Large intestine (tissue), 12 donors: ENCODE data around the gene ANK2. TPM values are rescaled to one million over a fixed set of nuclear protein-coding genes. Genes with fewer than 3 reads are reported as not detected.
A peak's percentile ranks its signal among the peaks of the same experiment; 100 is the strongest.

Experiments
- DNase-seq, 2 donors: peaks; one replicate each; pipeline versions ENCODE4 v3.0.0 to v3.0.0-alpha.2; 2013
- H3K27ac ChIP-seq: one replicate; pipeline ENCODE4 v1.5.1; 2013; ENCODE audit warnings: low read length
- H3K27me3 ChIP-seq: 2 replicates; pipeline ENCODE4 v1.6.1; 2013; ENCODE audit warnings: low read length; ENCODE audit not compliant: control insufficient read depth, insufficient read depth
- H3K36me3 ChIP-seq: 2 replicates; pipeline ENCODE4 v1.6.1; 2013; ENCODE audit warnings: low read length; ENCODE audit not compliant: control insufficient read depth, insufficient read depth
- H3K4me1 ChIP-seq: one replicate; pipeline ENCODE4 v1.6.1; 2013; ENCODE audit warnings: low read length; ENCODE audit not compliant: control insufficient read depth, insufficient read depth
- H3K4me3 ChIP-seq: one replicate; pipeline ENCODE4 v1.5.1; 2013; ENCODE audit warnings: low read length
- H3K9me3 ChIP-seq: one replicate; pipeline ENCODE4 v1.6.1; 2013; ENCODE audit warnings: mild to moderate bottlenecking, low read depth, low read length, moderate library complexity; ENCODE audit not compliant: control insufficient read depth
- WGBS: methylation state at CpG from one replicate; pipeline ENCODE4 v1.1.5; 2013; ENCODE audit warnings: low lambda C conversion rate; ENCODE audit not compliant: insufficient coverage; 5-methylcytosine and 5-hydroxymethylcytosine counted together
- long read RNA-seq, 11 donors: transcript quantifications; one replicate each; lab custom pipeline, GENCODE V29; 2026
- polyA plus RNA-seq: library from polyadenylated mRNA; unstranded; fragments of 120-200 nt; gene quantifications from one replicate; pipeline ENCODE4 v1.2.1, GENCODE V29; 2013

The ANK2 gene
- 50.4 TPM for polyA plus RNA-seq
- long read RNA-seq, donor 1, partial matches to known transcripts, result 773 of 773 reads
- long read RNA-seq, donor 1, other reads (novel, unspliced or antisense), result 0 of 773 reads
- long read RNA-seq, donor 2, full-length matches to known transcripts, result 1 of 1 reads
- long read RNA-seq, donor 2, partial matches to known transcripts, result 0 of 1 reads
- long read RNA-seq, donor 2, other reads (novel, unspliced or antisense), result 0 of 1 reads
- long read RNA-seq, donor 3, partial matches to known transcripts, result 8 of 9 reads
- long read RNA-seq, donor 3, other reads (novel, unspliced or antisense), result 0 of 9 reads
- long read RNA-seq, donor 4, result 0 reads
- long read RNA-seq, donor 5, result 0 reads
- long read RNA-seq, donor 6, result 0 reads
- long read RNA-seq, donor 7, full-length matches to known transcripts, result 2 of 2 reads
- long read RNA-seq, donor 7, partial matches to known transcripts, result 0 of 2 reads
- long read RNA-seq, donor 7, other reads (novel, unspliced or antisense), result 0 of 2 reads
- long read RNA-seq, donor 8, partial matches to known transcripts, result 14 of 15 reads
- long read RNA-seq, donor 8, other reads (novel, unspliced or antisense), result 0 of 15 reads
- long read RNA-seq, donor 9, full-length matches to known transcripts, result 1 of 9 reads
- long read RNA-seq, donor 9, partial matches to known transcripts, result 8 of 9 reads
- long read RNA-seq, donor 9, other reads (novel, unspliced or antisense), result 0 of 9 reads
- long read RNA-seq, donor 10, full-length matches to known transcripts, result 1 of 1 reads
- long read RNA-seq, donor 10, partial matches to known transcripts, result 0 of 1 reads
- long read RNA-seq, donor 10, other reads (novel, unspliced or antisense), result 0 of 1 reads
- long read RNA-seq, donor 11, result 0 reads

DNA sequence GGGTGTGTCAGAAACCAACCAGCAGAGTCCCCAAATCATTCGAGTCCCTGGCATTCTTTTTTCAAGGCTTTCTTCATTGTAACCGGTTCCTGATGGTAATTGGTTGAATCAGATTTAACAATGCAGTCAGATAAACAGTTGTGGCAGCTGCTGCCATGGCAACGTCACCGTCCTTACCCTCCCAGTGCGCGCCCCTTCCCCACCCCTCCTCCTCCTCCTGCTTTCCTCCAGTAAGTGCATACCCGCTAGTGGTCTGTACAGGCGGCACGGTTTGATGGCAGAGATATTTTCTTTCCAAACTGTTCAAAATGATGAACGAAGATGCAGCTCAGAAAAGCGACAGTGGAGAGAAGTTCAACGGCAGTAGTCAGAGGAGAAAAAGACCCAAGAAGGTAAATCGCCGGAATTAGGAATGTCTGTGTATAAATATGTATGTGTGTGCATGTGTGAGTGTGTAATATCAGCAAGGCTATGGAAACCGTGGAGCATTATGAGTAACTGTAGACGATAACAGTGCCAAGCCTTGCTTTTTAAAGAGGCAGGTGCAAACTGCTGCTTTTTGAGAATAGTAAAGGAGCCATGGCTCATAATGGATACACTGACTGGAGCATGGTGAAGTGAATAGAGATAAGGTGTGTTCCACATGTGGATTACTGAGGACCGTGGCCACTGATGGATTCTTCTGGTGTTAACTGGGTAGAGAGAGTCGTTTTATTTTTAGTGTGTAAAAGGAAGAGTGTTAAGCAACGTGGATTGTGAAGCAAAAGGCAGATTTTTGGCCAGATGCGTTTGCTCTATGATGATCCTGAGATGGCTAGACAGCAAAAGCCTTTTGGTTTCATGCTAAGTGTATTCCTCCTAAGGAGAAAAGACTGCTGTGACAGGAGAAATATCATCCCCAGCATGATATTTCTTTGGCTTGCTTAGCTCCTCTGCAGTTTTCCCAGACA, at the start of gene ANK2:
Gene ANK2 (plus strand): TSS at position 233 of the 950 bp plus-strand sequence. CDS start 76 bp downstream, at position 309.
- H3K27me3 ChIP-seq, result no peaks in the 10 kb centered on the region
- peak within 1 kb of the TSS; percentile 19 for H3K27ac ChIP-seq
- H3K9me3 ChIP-seq, result no peaks in the 10 kb centered on the region
- peak in 1 of 2 donors; percentile 22 for DNase-seq
- WGBS, result 24% methylated on average over 5 of the region's 20 CpGs
- no peaks in the 10 kb centered on the region for H3K36me3 ChIP-seq
- H3K4me1 ChIP-seq, result no peaks in the 10 kb centered on the region
- H3K4me3 ChIP-seq, result peak within 1 kb of the TSS; percentile 25

DNA sequence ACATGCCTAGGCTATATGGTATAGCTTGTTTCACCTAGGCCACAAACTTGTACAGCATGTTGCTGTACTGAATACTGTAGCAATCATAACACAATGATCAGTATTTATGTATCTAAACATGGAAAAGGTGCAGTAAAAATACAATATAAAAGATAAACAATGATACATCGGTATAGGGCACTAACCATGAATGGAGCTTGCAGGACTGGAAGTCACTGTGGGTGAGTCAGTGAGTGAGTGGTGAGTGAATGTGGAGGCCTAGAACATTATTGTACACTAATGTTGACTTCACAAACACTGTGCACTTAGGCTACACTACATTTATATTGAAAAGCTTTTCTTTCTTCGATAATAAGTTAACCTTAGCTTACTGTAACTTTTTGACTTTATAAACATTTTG, 45.6 kb upstream of the ANK2 start:
- H3K4me1 ChIP-seq, result no peaks in the 10 kb centered on the region
- no peaks in the 10 kb centered on the region for H3K9me3 ChIP-seq
- H3K27ac ChIP-seq, result no peak overlapping the region
- no peak for DNase-seq
- WGBS, result 96% methylated on average over 2 of the region's 2 CpGs
- no peaks in the 10 kb centered on the region for H3K36me3 ChIP-seq
- no peak overlapping the region for H3K4me3 ChIP-seq
- no peaks in the 10 kb centered on the region for H3K27me3 ChIP-seq

DNA sequence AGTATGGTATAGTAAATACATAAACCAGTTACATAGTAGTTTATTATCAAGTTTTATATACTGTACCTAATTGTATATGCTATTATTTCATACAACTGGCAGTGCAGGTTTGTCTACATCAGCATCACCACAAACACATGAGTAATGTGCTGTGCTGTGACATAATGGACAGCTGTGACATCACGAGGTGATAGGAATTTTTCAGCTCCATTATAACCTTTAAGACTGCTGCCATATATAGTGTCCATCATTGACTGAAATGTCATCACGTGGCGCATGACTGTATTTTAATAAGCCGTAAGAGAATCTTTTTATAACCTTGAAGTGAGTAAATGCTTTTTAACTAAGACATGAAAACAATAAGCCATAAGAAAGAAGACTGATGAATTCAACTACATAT, 44.8 kb upstream of the ANK2 start:
- Histone ChIP-seq H3K27me3 (no peaks in the 10 kb centered on the region), H3K4me3 (no peak overlapping the region), H3K36me3 (no peaks in the 10 kb centered on the region), H3K27ac (no peak overlapping the region), H3K4me1 (no peaks in the 10 kb centered on the region), H3K9me3 (no peaks in the 10 kb centered on the region)
- 100% methylated on average over 2 of the region's 4 CpGs for WGBS
- DNase-seq, result no peak

DNA sequence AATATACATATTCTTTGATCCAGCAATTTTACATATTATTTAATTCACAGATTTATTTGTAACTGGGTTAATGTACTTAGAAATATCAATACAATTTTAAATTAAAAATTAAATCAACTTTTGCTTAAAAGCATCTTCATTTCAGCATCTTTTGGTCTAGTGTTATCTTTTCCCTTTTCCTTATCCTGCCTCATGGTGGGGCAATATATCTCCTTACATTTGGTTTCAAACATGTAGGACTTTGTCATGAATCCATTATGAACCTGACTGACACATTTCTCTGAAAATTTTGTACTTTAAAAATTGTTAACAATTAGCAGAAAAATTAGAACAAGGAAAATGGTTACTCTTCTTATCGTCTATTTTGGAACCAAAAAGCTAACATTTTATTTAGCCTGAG, 42.8 kb upstream of the ANK2 start:
- Histone ChIP-seq H3K36me3 (no peaks in the 10 kb centered on the region), H3K4me1 (no peaks in the 10 kb centered on the region), H3K27me3 (no peaks in the 10 kb centered on the region), H3K9me3 (no peaks in the 10 kb centered on the region), H3K4me3 (no peak overlapping the region), H3K27ac (no peak overlapping the region)
- WGBS, result 88% methylated on average over 1 of the region's 1 CpG
- no peak for DNase-seq

DNA sequence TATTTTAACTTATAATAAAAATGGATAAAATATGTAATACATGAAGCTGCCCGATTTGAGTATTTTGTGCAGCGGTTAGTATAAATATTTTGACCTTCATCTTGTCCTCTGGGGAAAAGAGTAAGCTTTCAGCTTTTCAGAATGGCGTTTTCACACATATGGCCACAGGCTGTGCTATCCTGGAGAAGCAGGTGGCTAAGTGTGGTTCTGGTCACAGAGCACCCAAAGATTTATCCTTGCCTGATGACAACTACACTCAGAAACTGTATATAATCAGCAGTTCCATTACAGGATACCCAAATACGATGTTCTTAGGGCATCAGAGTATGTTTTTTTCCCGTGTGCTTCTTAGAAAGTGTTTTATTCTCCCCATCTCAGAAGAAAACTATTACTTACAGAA, 42.3 kb upstream of the ANK2 start:
- H3K4me1 ChIP-seq, result no peaks in the 10 kb centered on the region
- no peak overlapping the region for H3K4me3 ChIP-seq
- H3K9me3 ChIP-seq, result no peaks in the 10 kb centered on the region
- H3K27ac ChIP-seq, result no peak overlapping the region
- DNase-seq, result no peak
- H3K36me3 ChIP-seq, result no peaks in the 10 kb centered on the region
- WGBS, result 80% methylated on average over 1 of the region's 5 CpGs
- H3K27me3 ChIP-seq, result no peaks in the 10 kb centered on the region

DNA sequence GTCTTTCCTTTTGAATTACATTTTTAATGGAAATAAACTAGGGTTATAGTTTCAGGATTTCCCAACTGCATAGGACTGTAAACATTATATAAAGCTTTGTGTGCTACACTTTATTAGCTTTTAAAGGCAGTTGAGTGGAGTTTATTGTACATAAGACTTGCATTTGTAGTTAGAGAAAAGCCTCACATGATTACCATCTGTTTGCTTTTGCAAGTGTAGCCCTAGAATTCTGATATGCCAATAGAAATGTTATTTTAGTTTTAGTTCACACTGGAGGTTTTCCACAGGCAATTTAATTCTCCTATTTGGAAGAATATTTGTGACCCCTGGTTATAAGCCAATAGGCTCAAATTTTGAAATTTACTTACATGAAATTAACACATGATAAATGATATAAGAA, 41.3 kb upstream of the ANK2 start:
- Histone ChIP-seq H3K36me3 (no peaks in the 10 kb centered on the region), H3K27ac (no peak overlapping the region), H3K4me3 (no peak overlapping the region), H3K9me3 (no peaks in the 10 kb centered on the region), H3K27me3 (no peaks in the 10 kb centered on the region), H3K4me1 (no peaks in the 10 kb centered on the region)
- DNase-seq, result no peak

DNA sequence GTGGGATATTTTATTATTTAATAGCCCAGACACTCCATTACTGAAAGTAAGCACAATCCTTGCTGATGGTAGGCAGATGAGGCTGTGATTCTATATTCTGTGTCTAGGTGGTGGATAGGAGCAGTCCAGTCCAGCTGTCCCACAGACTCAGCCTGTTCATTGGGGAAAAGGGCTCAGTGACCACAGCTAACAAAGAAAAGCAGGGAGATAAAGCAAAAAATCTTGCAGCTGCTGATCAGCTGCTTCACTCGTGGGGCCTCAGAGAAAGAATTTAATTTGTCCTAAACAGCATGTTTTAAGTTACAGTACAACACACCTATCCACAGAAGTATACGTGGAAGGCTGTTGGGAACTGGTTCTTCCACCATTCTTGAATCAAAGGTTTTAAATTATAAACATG, 40.7 kb upstream of the ANK2 start:
- no peak overlapping the region for H3K27ac ChIP-seq
- no CpG with 5 or more reads among the region's 2 CpGs for WGBS
- no peaks in the 10 kb centered on the region for H3K4me1 ChIP-seq
- DNase-seq, result no peak
- H3K4me3 ChIP-seq, result no peak overlapping the region
- no peaks in the 10 kb centered on the region for H3K9me3 ChIP-seq
- no peaks in the 10 kb centered on the region for H3K27me3 ChIP-seq
- no peaks in the 10 kb centered on the region for H3K36me3 ChIP-seq

DNA sequence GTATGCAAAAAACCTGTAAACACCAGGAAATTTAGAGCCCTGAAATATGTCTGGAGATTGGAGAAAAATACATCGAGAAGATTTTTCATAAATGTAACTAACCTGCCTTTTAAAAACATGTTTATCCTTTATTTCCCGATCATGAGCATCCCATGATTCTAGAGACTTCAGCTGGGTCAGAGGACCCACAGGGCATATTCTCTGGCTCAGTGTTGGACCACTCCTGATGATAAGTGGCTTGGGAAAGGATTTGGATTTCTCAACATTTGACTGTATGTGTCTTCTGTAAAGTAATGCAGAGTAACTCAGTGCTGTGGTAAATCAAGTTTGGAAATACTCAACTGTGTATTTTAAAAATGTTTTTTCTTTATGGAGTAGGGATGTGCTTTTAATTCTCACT, 40.0 kb upstream of the ANK2 start:
- H3K27me3 ChIP-seq, result no peaks in the 10 kb centered on the region
- no CpG with 5 or more reads among the region's 2 CpGs for WGBS
- no peak for DNase-seq
- H3K36me3 ChIP-seq, result no peaks in the 10 kb centered on the region
- H3K4me3 ChIP-seq, result no peak overlapping the region
- no peaks in the 10 kb centered on the region for H3K9me3 ChIP-seq
- no peak overlapping the region for H3K27ac ChIP-seq
- no peaks in the 10 kb centered on the region for H3K4me1 ChIP-seq

DNA sequence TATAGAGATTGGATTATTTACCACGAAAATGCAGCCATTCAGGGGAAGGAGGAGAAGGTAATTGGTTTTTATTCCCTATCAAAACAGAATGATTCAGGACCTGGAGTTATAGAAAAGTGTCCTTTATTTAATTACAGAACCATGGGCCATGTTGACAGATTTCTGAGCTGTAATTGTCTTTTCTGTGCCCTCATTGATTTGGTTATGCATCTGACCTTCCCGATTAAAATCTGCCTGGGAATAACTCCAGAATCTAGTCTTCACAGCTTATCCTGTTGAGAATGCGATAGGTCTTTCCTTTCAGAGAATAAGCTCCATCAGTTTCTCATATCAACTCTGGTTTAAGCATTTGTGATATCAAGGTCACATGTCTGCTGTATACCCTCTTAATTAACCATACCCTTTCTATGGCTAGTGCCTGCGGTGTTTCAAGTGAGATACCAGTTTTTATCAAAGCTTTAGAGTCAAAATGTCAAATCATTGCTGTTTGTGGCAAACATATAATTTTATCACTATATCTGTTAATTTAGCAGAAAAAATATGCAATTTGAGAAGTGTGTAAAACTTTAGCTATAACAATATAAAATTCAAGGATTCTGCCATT, 37.2 kb upstream of the ANK2 start:
- Histone ChIP-seq H3K4me3 (no peak overlapping the region), H3K4me1 (no peaks in the 10 kb centered on the region), H3K36me3 (no peaks in the 10 kb centered on the region), H3K27me3 (no peaks in the 10 kb centered on the region), H3K9me3 (no peaks in the 10 kb centered on the region), H3K27ac (no peak overlapping the region)
- no peak for DNase-seq
- WGBS, result 90% methylated on average over 2 of the region's 4 CpGs

DNA sequence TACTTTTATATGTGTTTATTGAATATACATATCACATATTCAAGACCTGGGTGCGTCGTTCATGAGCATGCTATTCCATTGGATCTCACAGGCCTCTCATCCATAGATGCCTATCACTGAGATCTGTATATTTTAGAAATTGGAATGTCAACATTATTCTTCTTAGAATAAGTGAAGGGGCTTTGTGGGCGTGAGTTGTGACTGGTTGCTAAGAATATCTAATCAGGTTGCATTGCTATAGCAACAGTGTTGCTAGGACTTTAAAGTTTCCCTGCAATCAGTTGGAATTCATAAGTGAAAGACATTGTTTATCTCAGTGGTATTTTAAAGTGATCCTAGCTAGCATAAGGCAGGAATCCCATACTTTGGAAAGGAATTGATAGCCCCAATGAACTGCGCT, 36.7 kb upstream of the ANK2 start:
- H3K4me1 ChIP-seq, result no peaks in the 10 kb centered on the region
- H3K27ac ChIP-seq, result no peak overlapping the region
- H3K27me3 ChIP-seq, result no peaks in the 10 kb centered on the region
- H3K36me3 ChIP-seq, result no peaks in the 10 kb centered on the region
- DNase-seq, result peak in 1 of 2 donors; percentile 5
- WGBS, result no CpG with 5 or more reads among the region's 4 CpGs
- no peaks in the 10 kb centered on the region for H3K9me3 ChIP-seq
- no peak overlapping the region for H3K4me3 ChIP-seq
